Amygdala (tissue), 56 donors: ENCODE results near the gene HOXA7.

Experiments
- DNase-seq, 56 donors: peaks; one replicate each; lab custom pipeline; 2025; lab: John Stamatoyannopoulos, UW

Gene HOXA7

GRCh38 chr7:27156508-27156898 lies at the start of gene HOXA7:
TSS of gene HOXA7 (minus strand) at chr7:27156675. CDS start at chr7:27156545, 130 bp downstream.
- DNase-seq, result no peak

DNA sequence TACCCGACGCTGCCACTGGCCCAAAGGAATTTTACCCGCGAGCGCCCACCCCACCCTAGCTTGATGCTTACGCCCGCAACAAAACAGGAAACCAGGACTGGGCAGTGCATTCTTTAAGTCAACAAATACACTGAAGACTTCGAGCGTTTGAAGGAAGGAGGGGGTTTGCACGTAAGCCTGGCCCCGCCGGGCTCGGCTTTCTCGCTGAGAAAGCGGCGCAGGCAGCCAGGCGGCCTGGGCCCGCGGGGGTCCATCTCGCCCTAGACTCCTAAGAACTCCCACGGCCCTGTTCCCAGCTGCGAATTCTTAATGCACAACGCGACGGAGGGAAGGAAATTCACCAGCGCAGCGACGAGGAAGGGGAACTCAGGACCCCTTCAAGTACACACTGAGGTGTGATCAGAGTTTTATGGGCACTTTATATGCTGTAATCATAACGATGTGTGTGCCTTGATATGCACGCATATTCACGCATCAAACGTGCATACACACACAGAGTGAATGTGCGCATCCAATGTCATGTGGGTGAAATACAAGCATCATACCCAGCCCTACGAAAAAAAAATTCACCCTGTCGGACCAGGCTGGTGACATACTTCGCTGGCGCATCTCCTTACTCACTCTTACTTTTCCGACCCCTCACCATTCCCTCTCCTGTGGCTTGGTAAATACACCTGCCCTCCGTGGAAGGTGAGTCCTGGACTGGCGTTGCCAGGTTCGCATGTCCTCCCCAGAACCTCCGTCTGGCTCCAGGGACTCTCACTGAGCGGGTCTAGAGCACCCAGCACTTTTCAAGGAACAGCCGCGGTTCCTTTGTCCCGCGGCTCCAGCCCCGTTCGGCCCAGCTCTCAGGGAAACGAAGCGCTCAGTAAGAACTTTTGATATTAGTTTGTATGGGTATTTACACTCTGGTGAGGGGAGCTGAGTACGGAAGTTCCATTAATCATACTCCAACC lies 49.1 kb upstream of the HOXA7 start:
- no peak for DNase-seq

DNA sequence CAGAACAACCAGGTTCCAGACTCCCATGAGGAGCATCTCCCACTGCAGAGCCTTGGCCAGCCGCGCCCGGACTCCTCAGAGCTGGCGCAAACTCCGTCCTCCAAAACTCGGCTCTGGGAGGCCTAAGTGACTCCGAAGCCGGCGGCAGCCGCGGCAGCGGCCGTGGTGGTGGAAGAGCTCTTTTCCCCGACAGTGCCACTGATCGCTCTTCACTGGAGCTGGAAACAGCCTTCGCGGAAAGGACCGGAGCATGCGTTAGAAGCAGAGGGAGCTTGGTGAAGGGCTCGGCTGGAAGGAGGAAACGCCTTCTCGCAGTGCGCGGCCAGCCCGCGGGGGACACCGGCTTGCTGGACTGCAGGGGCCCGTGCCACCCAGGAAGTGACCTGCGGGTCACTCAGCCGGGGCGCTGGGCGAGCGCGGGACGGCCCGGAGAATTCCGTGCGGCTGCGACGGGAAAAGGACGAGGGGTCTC lies 48.4 kb upstream of the HOXA7 start:
- no peak for DNase-seq

- DNase-seq, result no peak
Observed at GRCh38 chr7:27203964-27204594, 47.6 kb upstream of the HOXA7 start.

- DNase-seq, result no peak
Observed at GRCh38 chr7:27203365-27203953, 47.0 kb upstream of the HOXA7 start.

DNA sequence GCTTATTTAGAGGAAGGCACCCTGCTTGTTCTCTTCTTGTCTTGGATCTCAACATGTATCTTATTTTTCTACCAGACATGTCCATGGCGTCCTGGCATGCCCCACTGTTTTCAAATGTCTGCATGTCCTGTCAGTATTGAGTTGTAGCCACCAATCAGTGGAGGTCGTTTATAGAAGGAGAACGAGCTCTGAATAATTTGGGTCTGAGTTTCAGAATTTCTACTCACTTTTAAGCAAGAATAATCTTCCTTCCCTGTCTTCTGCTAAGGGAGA lies 46.3 kb upstream of the HOXA7 start:
- DNase-seq, result no peak

- no peak for DNase-seq
Observed at GRCh38 chr7:27202018-27202861, 45.8 kb upstream of the HOXA7 start.

DNA sequence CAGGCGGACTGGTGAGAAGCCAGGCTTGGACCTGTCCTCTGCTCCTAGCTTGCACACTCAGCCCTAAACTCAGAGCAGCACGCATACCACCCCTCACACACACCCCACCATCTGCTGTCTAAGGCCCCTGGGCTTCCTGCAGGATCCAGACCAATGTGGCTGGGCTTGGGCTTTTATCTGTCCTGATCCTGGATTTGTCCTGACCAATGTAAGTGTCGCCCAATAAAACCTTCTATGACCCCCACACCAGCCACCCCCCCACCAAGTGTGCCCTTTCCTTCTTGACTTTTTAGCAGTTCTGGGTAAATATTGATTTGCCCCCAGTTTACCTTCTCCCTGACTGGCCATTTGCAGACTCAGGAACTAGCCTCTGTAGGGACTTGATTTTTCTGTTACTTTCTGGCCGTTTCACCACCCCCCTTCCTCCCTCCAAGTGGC lies 45.1 kb upstream of the HOXA7 start:
- no peak for DNase-seq

DNA sequence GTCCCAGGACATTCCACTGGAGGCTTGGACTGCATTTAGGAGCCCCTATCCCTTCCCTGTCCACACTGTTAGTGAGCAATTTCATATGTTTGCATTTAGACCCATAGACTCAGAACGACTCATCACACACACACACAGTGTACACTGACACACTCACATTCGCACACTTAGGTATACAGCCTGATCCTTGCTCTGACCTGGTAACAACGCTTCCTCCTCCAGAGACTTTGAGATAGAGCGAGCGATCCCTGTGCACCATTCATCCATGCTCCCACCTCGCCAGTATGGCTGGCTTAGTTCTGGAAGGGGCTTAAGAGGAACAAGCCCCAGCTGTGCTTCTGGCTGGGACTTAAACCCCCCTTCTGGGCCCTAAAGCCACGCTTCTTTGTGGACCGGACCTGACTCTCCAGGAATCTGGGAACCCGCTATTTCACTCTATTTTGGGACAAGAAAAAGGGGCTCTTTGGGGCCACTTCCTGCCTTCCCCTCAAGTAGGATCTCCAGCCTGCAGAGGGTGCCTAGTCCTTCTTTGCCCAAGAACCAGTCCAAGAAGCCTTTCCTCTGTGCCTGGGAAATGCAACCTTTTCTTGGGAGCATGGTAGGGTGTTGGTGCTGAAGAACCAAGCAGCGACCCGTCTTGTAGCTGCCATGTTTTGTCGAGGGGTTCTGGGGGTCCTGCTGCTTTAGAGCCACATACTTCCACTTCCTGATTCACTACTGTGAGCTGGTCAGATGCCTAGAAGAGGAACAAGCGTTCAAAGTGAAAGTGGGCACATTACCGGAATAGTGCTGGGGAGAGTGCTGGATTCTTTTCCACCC lies 44.5 kb upstream of the HOXA7 start:
- DNase-seq, result peak in 1 of 56 donors; percentile 10

DNA sequence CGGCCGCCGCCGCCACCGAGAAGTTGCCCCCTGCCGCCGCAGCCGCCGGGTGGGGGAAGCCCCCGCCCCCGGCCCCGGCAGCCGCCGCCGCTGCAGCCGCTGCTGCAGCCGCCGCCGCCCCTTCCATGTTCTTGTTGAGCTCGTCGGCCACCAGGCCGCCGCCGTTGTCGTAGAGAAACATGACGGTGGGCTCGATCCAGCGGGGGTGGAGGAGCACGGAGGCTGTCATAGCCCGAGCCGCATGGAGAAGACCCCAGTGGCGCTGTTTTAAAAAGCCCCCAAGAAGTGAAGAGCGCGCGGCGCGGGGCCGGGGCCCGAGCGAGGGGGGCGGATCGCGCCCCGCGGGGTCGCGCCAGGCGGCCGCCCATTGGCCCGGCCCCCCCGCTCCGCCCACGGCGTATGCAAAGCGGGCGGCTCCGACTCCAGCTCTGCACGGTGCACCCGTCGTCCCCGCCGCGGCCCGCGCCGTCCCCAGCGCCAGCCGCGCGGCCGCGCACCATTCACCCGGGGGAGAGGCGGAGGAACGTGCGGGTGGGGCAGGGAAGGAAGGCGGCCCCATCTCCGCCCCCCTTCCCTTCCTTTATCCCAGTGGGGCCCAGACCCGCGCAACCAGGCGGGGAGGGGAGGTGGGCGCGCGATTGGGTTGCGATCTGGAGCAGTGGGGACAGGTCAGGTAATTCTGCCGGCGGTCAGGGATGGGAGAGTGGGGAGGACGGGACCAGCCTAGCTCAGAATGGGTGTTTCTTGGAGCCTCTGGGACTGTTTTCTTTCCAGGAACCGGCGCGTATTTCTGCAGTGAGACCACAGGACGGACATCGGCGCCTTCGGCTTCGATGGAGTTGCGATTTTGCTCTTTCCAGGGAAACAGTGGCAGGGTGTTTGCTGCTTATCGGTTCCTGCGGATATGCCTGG lies 43.6 kb upstream of the HOXA7 start, which contains the start of gene HOXA13:
Gene HOXA13, minus strand, starts transcription at position 243 of the 912 bp plus-strand sequence. Its CDS starts 14 bp downstream, at position 229.
- no peak for DNase-seq

- DNase-seq, result no peak
Observed at GRCh38 chr7:27198871-27199801, 42.7 kb upstream of the HOXA7 start.

DNA sequence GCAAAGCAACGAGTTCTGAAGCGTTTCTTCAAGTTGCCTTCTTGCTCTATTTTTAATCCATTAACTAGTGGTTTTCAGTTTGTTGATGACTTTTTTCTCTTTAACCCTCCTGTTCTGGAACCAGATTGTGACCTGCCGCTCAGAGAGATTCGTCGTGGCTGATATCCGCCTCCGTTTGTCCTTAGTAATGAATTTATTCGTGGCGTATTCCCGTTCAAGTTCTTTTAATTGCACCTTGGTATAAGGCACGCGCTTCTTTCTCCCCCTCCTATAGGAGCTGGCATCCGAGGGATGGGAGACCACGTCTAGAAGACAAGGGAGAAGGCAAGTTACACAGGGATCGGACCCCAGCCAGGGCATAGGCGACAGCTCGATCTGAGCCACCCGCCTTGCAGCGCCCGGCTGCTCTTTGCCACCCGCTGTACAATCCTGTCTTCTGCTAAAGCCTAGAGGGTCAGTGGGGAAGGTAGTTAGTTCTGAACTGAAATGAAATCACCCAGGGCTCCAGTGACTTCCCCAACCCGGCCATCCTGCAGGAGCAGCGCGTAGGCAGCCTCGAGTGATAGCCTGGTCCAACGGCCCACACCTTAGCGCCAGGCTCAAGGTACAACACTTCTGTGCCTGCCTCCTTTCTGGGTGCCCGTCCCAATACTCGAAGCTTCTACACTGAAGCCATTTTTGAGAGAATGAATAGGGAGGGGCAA lies 41.8 kb upstream of the HOXA7 start:
- DNase-seq, result no peak

DNA sequence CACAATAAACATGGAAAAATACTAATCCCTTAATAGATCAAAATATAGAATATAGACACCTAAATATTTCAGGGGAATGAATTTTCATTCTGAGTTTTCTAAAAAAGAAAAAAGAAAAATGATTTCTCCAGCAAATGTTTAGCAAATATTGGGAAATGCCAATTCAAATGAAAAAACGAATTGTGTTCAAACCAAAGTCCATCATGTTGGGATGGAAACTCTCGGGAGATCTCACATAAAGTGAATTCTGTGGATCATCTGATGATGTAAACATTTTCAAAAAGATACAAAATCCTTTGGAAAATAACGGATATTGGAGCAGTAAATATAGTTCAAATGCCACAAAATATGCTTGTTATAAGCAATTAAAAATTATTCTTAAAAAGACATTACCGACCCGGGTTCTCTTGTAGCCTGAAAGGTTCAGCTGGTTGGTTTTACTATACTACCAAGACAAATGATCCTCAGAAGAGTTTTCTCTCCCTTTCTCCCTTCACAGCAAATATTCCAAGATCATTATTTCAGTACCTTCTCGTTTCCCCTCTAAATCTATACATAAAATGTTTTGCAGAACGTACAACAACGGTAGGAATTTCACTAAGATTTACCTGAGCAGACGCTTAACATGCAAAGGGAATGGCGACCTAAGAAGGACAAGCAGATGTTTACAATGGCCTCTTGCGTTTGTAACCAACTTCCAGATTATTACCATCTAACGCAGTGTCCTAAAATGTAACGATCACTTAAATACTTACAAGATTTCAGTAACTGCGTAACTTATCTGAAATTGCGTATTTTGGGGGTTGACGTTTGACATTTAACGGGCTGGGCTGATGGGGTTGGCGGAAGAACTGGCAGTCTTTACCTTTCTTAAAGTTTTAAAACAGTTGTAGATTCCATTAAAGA lies 40.9 kb upstream of the HOXA7 start:
- DNase-seq, result no peak

DNA sequence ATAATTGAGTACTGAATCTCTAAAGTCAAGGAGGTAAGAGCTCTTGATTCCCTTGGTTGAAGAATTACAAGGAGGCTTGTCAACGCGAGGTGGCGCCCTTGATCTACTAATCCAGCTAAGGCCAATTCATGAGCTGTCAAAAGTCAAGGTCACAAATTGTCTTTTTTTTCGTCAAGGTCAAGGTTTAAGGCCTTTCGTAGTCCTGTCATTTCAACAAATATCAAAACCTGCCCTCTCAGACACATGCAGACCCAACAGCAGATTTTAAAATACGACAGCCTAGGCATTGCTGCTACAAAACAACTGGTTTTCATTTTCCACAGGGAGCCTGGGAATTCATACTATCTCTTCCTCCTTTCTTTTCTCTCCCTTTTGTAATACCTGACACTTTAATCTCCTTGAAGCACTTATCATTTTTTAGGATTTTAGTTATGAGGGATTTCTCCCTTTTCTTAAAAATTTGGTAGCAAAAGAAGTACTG lies 39.9 kb upstream of the HOXA7 start:
- DNase-seq, result peak in 50 of 56 donors; percentile 1 to 89 (median 34)

DNA sequence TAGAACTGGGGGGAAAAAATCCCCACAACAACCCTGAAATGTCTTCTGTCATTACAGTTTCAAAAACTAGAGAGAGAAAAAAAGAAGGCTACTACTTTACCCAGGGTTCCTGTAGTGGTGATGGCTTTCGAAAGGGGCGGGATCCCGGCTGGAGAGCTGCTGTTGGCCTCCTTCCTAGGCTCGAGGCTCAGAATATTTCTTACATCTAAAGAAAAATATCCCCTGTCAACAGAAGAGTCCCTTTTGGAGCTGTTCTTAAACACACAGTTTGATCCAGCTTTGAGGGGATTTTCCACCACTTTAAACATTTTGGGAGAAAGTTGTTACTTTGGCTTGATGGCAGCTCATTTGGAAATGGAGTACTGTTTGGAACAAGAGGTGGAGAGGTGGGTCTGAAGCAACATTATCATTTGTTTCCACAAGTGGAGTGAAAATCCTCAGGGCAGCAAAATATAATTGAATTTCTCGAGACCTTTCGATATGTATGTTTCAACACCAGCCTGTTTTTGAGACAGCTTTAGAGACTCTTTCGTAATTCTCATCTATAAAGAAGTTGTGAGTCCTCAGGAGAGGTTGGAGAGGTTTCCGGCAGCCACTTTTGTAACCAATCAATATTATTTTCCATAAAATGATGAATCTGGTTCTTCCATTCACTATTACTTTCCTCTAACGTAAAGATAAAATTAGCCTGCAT lies 38.4 kb upstream of the HOXA7 start:
- no peak for DNase-seq
